Astrocyte of the hippocampus (primary cell): ENCODE measurements around the gene KIF26B.

Experiments
- DNase-seq: peaks from one replicate; pipeline ENCODE4 v3.0.0; 2011; ENCODE audit warnings: low read depth, low spot score

KIF26B gene

DNA sequence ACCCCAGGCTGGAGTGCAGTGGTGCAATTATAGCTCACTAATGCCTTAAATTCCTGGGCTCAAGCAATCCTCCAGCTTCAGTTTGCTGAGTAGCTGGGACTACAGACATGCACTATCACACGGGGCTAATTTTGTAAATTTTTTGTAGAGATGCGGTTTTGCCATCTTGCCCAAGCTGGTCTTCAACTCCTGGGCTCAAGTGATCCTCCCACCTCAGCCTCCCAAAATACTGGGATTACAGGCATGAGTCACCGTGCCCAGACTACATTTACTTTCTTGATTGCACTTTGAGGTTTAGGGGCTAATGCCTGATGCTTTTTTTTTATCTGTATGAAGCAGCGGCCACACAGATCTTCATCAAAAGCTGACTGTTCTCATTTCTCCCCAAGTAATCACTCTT lies 124.6 kb downstream of the KIF26B start:
- no peak for DNase-seq

DNA sequence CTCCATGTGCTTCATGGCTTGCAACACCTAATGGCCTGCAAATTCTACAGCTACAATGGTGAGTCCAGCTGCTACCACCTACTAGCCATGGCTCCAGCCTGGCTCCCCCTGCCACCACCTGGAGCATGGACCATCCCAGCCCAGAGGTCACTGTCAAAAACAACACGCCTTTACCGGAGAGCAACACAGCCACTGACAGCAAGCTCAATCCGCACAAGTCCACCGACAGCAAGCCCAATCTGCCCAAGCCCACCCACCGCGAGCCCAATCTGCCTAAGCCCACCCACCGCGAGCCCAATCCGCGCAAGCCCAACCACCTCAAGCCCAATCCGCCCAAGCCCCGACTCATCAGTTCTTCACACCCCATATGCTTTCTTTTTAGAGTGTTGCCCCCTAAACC lies 128.2 kb downstream of the KIF26B start:
- no peak for DNase-seq

DNA sequence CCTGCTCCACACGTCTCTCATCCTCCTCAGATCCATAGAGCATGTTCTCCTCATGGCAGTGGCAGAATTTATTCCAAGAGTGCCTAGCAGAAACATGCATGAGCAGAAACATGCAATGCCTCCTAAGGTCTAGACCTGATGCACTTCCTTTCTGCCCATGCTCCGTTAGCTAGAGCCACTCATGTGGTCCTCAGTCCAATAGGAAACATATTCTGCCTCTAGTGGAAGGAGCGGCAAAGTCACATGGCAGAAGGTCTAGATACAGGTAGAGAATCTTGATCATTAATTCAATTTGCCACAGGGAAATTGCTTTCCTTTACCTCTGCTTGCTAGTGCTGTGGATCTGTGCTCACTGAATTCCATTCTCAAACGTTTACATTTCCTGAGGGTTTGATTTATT lies 130.4 kb downstream of the KIF26B start:
- no peak for DNase-seq

DNA sequence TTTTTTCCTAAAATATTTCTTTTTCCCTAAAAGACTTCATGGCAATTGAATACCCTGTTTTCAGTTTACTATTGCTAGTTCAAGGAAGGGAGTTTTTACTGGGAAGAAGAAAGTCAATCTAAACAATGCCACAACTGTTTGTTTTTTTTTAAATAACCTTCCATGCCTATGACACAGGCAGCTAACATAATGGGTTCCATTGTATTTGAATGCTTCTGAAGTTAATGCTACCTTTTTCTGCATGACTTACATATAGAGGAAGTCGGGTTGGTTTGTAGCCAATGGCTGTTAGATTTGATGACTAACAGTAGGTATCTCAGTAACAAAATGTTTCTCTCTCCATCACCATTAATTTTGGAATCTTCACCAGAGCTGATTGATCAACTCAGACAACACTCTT lies 134.0 kb downstream of the KIF26B start:
- DNase-seq = peak; percentile 38

DNA sequence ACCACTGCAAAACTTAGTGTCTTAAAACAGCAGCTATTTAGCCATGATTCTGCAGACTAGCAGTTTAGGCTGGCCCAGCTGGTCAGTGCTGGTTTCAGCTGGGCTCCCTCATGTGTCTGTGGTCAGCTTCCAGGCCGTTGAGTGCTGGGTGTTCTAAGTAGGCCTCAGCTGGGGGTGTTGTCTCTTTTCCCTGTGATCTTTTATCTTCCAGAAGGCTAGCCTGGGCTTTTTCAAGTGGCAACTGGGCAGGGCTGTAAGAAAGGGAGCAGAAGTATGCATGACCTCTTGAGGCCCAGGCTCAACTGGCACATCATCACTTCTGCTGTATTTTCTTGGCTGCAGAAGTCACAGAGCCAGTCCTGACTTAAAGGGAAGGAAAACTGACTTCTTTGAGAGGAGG lies 136.1 kb downstream of the KIF26B start:
- DNase-seq = no peak

DNA sequence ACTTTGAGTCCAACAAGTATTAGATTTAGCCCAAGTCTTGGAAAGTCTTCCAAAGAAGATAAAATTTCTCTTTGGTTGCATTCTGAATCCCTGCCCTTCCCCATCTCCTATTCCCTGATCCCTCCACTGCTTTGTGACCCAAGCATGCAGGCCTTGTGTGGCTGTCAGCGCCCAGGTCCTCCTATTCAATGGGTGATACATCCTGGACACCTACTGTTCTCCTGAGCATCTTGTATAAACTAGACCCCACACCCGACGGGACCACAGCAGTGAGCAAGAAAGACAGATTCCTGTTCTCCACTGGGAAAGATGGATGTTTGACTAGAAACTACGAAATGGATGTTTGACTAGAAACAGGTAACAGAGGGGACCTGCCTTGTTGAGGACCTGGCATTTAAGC lies 136.6 kb downstream of the KIF26B start:
- DNase-seq = no peak

DNA sequence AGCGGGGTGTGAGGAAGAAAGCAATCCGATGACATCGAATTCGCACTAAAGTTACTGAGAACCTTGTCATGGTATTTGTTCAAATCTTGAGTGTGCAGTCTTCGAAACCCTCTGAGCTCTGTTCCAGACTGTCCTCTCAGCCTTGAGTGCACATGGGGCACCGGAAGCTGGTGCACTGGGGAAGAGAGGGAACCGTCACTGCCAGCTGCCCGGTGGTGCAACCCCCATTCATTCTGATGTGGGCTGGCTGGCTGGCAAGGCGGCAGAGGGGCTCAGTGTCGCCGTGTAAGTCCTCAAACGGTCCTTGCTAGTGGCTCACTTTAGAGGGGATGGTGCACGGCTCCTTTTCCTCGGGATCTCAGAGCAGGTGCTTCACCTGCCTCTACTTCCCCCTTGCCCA lies 137.4 kb downstream of the KIF26B start:
- no peak for DNase-seq

DNA sequence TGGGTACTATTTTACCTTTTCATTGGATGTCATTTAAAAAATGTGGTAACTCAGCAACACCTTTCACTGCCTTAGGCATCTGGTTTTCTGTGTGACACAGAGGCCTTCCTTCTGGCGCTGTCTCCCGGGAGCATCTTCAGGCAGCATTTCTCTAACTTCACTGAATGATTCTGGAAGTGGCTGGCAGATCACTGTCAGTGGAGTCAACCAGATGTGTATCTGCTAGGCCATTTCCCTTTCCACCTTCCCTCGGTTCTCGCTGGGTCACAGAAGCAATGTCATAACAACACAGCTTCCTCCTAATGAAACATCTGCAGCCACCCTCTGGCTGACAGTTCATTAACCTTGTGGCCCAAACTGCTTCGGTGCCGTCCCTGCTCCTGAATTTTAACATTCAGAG lies 137.8 kb downstream of the KIF26B start:
- no peak for DNase-seq

DNA sequence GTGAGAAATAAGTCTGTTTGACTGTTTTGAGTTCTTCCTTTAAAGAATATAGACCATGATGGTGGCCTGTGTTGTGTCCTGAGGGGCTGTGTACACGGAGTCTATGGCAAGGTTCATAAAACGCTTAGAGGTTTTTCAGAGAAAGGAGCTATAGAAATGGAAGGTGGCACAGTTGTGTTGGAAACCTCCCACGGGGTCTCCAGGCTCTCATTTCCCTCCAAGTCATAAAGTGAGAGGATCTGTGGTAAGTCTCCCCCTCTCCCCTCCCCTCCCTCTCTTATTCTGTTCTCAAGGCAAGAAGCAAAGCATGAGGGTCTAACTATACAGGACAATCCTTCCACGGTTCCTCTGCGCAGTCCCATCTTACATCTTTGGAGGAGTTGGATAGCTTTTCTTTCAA lies 139.2 kb downstream of the KIF26B start:
- DNase-seq = no peak

DNA sequence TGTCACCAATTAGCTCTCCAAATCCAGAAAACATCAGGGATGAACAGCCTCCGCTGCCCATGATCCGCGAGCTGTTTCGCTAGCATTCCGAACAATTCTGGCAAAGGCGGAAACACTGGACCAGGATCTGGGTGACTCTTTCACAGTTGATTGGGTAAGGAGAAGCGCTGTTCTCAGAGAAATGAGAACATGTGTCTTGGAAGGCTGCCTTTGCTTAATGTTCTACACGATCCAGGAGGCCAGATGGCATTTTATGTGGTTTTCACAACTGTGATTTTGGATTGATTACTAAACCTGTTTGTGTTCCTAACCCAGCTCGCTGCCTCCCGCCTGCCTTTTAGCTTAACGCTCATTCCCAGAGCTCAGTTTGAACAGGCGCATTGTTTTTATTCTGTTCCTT lies 144.0 kb downstream of the KIF26B start:
- DNase-seq = peak; percentile 86

DNA sequence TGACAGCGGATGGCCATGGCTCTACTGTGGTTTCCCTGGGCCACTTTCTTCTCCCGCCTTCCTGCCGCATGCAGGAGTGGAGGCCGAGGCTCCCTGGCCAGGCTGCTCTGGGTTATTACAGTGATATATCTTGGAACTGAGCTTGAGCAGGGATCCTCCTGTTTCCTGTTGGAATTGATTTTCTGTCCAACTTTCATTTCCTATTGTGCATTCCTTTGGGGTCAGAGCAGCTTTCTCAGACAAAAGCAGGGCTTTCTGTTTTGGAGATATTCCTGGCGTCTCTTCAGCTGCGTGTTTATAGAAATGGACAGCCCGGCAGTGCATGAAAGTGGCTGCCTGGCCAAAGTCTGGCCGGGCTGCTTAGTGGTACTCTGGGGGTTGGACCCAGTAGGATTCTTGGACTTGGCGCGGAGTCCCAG lies 146.4 kb downstream of the KIF26B start:
- DNase-seq = peak; percentile 55

DNA sequence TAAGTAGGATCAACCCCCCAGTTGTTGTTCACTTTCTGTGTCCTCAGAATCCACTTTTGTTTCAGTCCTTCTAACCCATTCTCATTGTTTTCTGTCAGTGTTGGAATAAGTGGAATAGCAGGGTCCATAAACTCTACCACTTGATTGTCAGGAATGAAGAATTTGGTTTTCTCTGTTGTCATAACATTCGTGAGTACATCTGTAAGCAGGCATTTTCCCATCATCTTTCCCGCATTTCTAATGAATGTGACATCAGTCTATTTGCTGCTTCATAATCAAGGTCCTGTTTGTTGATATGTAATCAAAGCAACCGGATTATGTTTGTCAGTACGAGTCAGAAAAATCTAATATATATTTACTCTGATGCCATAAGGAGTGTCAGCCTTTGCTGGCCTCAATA lies 147.1 kb downstream of the KIF26B start:
- DNase-seq = peak; percentile 50

DNA sequence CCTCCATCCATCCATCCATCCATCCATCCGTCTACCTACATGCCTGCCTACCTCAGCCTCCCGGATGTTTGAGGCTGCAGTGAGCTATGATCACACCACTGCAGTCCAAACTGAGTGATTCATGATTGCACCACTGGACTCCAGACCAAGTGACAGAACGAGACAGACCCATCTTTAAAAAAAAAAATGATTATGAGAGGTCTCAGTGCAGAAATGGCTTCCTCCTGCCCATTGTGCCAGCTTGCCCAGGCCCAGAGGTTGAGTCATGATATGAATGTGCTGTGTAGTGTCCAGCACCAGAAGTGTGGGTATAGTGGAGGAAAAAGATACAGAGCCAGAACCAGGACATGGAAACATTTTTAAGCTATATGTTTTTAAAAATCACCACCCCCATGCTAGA lies 149.9 kb downstream of the KIF26B start:
- DNase-seq = no peak

DNA sequence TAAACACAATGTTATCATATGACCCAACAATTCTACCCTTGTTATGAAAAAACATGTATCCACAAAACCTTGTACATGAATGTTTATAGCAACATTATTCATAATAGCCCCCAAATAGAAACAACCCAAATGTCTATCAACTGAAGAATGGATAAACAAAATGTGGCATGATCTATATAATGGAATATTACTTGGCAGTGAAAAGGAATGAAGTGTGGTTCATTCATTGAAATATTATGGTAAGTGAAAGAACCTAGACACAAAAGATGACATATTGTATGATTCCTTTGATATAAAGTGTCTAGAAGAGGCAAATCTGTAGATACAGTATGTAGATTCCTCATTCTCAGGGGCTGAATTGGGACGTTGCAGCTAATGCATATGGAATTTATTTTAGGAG lies 151.2 kb downstream of the KIF26B start:
- DNase-seq = no peak

DNA sequence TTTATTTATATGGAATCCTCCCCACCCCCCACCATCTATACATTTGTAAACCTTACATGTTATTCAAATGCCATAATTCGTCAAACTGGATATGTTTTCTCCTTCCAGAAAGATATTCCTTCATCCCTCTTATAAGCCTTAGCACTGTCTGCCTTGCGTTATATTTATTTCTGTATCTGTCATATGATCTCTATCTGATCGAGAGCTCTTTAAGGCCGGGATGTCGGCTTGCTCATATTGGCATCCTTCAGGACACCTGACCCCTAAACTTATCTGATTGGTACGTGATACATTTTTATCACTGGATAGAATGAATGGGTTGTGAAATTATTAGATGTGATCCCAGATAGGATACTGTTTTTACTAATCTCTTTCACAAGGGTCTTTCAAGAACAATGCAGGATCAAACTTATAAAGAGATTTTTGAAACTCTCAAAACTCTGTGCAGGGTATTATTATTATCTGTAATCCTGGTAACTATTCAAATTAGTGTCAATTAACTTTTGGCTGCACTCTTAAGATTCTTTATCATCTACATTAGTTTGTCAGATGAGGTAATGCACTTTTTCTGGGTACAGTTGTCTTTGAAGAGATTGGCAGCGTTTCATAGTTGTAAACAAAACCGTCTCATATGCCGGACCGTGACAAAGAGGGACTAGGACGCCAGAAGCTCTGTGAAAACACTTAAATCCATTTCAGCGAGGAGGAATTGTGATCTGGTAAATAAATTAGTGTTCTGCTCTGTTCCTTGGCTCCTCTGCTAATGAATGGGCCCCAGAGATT lies 152.0 kb downstream of the KIF26B start:
- DNase-seq = no peak

DNA sequence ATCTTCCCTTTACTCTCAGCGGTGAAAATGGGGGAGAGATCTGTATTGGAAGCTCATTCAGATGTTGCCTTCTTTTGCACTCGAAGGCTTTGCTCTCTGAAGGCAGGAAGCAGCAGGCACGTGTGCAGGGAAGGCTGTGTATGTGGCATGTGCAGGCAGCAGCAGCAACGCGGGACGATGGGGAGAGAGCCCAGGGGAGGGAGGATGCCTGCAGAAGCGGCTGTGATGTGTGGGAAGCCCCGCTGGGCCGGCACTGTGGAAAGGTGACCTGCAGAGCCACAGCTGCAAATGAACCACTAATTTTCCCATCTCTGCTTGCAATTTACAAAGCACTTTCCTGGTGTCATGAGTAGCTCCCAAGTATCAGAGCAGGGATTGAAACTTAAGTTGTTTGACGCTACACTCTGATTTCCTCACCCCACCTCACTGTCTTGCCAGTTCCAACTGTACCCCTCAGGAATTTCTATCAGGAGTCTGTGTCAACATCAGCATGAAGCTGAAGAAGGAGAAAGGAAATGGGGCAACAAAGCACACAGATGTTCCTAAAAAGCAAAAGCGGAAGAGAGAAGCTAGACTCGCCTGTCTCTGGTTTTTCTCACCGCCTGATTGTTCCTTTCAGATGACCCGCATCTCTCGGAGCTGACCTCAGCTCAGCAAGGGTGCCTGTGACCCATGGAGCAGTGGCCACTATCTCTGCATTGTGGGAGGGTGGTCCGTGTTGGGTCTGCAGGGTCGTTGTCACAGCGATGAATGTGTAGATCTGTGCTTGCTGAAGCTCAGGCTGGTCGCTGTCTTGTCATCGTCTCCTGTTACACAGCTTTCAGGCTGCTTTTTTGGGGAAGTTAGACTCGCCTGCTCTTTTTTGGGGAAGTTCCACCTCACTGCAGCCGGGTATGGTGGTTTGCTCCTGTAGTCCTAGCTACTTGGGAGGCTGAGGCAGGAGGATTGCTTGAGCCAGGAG lies 156.1 kb downstream of the KIF26B start:
- no peak for DNase-seq

DNA sequence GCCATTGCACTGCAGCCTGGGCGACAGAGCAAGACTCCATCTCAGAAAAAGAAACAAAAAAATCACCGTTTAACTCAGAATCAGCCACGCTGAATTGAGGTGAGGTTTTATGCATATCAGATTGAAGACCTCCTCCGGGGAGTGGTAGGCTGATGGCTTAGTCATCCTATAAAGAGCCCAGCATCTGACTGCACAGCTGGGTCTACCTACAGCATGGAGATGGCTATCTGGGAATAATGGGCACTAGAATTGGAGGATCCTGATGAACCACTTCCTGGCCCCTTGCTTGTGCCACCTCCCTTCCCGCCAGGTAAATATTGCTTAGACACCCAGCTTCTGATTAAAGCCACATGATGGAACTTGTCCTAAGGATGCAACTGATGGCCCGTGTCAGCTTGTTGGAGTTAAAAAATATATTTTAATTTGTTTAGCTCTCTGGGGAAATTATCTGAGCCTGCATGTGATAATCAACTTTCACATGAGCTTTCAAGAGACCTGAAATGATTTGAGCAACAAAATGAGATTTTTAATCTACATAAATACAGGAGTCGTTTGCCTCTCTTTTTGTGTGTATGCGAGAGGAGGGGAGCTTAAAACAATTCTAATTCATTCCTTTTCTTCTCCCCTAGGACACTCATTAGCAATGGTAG lies 157.2 kb downstream of the KIF26B start:
- no peak for DNase-seq

DNA sequence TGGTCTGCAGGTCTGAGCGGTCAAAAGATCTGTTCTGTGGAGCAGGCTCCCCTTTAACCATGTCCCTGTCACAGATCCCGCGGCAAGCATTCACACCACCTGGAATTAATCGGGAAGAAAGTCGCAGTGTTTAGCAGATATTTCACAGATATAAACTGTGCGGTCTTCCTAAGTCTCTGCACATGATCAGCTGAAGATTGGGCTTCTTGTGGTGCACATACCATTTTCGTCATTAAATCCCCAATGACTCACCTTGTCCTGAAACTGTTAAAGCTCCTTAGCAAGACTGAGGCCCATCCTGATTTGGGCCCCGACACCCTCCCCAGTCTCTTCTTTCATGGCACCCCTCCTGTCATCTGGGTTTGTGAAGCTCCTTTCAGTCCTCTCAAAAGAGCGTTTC lies 158.8 kb downstream of the KIF26B start:
- DNase-seq = no peak

DNA sequence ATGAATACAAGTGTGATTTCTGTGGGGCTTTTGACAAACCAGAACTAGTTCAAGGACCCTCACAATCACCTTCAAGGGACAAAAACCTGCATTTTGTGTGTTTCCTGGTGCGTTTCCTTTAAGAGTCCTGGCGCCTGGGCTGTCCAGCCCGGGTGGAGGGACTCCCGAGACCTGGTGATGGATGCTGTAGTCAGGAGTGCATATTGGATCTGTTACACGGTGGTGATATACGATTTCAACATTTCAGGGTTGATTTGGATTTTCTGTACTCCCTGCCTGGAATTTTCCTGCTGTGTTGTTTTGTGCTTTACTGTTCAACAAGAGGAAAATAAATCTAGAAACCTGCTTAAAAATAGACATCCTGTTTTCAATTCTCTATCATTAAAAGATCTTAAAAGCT lies 162.0 kb downstream of the KIF26B start:
- no peak for DNase-seq

DNA sequence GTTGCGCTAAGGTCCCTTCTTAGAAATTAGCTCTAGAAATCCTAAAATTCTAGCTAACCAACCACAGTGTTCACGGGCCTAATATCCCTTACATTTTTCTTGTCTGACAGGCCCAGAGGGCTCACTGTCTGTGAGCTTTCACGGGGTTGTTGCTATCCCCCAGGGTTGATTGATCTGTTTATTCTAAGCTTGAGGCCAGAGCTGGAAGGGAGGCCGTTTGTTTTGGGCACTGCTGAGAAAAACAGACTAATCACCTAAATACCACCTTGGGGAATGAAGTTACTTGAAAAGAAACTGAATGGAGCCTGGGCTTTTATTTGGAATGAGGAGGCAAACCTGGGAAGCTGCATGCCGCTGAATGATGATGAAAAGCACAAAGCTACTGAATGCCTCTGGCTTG lies 162.4 kb downstream of the KIF26B start:
- no peak for DNase-seq

DNA sequence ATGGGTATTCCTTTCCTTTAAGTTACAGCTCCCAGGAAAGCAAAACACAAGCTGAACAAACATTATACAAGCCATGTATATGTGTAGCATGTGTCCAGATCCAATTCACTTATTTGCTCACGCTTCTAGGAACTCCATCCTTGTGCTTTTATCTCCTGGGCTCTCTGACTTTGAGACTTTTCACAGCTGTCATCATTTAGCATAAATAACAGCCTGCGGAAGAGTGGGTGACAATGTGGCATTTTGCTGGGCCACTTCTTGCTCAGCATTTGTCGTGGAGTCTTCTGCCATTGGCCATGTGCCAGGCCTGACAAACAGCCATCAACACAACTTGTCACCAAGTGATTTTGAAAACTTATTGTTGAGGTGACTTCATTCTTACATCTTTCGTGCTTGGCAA lies 164.3 kb downstream of the KIF26B start:
- DNase-seq = no peak

DNA sequence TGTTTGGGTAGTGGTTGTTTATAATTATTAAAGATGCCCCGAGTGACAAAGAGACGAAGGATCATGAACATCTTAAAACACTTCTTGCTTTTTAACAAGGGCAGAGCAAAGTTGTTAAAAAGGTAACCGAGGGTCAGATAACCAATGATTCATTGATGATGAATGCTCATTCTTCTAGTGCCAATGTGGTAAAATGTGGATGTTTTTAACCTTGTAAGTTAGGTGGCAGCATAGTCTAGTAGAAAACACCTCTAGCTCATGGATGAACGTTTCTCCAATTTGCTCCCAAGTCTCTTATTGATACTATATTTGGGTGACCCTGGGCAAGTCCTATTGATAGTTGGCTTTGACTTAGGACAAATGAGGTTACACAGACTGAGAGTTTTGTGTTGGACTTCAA lies 167.9 kb downstream of the KIF26B start:
- peak; percentile 63 for DNase-seq
